ENCODE results near the gene FARS2. TPM values are rescaled to one million over a fixed set of nuclear protein-coding genes. Genes with fewer than 3 reads are reported as not detected.

FARS2 gene
- polyA plus RNA-seq, 1 experiment, result 17.9 TPM

DNA sequence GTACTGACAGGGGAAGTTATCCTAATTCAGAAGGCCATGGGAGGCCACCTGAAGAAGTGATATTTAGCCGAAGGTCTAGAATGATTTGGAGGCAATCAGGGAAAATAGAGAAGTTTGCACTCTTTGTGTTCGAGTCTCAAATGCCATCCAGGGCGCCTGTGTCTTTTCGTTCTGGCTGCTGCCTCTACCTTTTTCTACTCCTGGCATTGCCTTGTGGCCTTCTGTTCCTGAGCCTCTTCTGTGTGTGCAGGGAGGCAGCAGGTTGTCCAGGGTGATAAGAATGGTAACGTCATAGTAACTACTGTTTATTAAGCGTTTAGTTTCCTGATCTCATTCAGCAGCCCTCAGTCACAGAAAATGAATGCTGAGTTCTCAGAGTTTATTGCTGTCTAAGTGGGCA, 252.1 kb downstream of the FARS2 start:
- no peaks in the 10 kb centered on the region for H3K36me3 ChIP-seq (ENCODE audit: control insufficient read depth, insufficient read depth, low read length)
- no peak overlapping the region for H3K4me3 ChIP-seq (ENCODE audit: low read depth, low read length)
- ChIA-PET POLR2A (no interaction called here), CTCF (no interaction called here)
- no peaks in the 10 kb centered on the region for H3K27me3 ChIP-seq (ENCODE audit: control insufficient read depth, insufficient read depth, low read length)
- DNase-seq (ENCODE audit: low read depth), result no peak
- no peak for TF ChIP-seq CTCF (IDR thresholded peaks at IDR 0.05; ENCODE audit: insufficient read depth, low read depth, low read length)

DNA sequence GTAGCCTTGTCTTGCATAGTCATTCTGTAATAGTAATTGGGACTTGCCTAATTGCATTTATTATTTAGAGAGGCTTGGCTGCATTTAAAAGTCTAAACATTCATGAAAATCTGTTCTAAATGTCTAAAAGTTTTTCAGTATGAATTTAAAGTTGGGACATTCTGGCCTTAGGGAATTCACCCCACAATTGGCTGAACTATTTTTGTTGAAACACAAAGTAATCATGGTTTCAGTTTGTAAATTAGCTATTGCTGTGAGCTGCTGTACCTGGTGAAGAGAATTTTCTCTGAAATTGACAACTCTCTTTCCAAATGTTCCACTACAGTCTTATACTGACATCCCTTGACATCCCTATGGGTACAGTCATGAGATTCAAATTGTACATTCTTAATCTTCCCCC, 253.0 kb downstream of the FARS2 start:
- Histone ChIP-seq H3K4me3 (ENCODE audit: low read depth, low read length) (no peak overlapping the region), H3K36me3 (ENCODE audit: control insufficient read depth, insufficient read depth, low read length) (no peaks in the 10 kb centered on the region), H3K27me3 (ENCODE audit: control insufficient read depth, insufficient read depth, low read length) (no peaks in the 10 kb centered on the region)
- ChIA-PET POLR2A (no interaction called here), CTCF (no interaction called here)
- no peak for DNase-seq (ENCODE audit: low read depth)
- TF ChIP-seq CTCF (IDR thresholded peaks at IDR 0.05; ENCODE audit: insufficient read depth, low read depth, low read length), result no peak

- POLR2A ChIA-PET, result interaction anchor here (0.5 to 1.0 kb wide), 2 partner anchors 10 to 77 kb away, joined by 3 to 5 read pairs; no protein-coding TSS in a partner anchor
- H3K27me3 ChIP-seq (ENCODE audit: control insufficient read depth, insufficient read depth, low read length), result no peaks in the 10 kb centered on the region
- DNase-seq (ENCODE audit: low read depth), result no peak
- no peaks in the 10 kb centered on the region for H3K36me3 ChIP-seq (ENCODE audit: control insufficient read depth, insufficient read depth, low read length)
- no peak overlapping the region for H3K4me3 ChIP-seq (ENCODE audit: low read depth, low read length)
- CTCF ChIA-PET, result interaction anchor here (1.0 kb wide), 1 partner anchor 10 kb away, joined by 5 read pairs; no protein-coding TSS in a partner anchor
- no peak for TF ChIP-seq CTCF (IDR thresholded peaks at IDR 0.05; ENCODE audit: insufficient read depth, low read depth, low read length)
Observed at GRCh38 chr6:5515200-5515599, 253.9 kb downstream of the FARS2 start.

- no peaks in the 10 kb centered on the region for H3K36me3 ChIP-seq (ENCODE audit: control insufficient read depth, insufficient read depth, low read length)
- no peak for TF ChIP-seq CTCF (IDR thresholded peaks at IDR 0.05; ENCODE audit: insufficient read depth, low read depth, low read length)
- no peak overlapping the region for H3K4me3 ChIP-seq (ENCODE audit: low read depth, low read length)
- H3K27me3 ChIP-seq (ENCODE audit: control insufficient read depth, insufficient read depth, low read length), result no peaks in the 10 kb centered on the region
- no peak for DNase-seq (ENCODE audit: low read depth)
- CTCF ChIA-PET, result interaction anchor here (0.5 to 1.0 kb wide), 2 partner anchors 9 to 924 kb away, joined by 3 to 5 read pairs; no protein-coding TSS in a partner anchor
- POLR2A ChIA-PET, result interaction anchor here (1.0 kb wide), 1 partner anchor 9 kb away, joined by 3 read pairs; no protein-coding TSS in a partner anchor
Observed at GRCh38 chr6:5516036-5516435, 254.7 kb downstream of the FARS2 start.

GRCh38 chr6:5517796-5518195, 256.5 kb downstream of the FARS2 start:
- ChIA-PET CTCF (no interaction called here), POLR2A (no interaction called here)
- H3K27me3 ChIP-seq (ENCODE audit: control insufficient read depth, insufficient read depth, low read length), result no peaks in the 10 kb centered on the region
- no peak for TF ChIP-seq CTCF (IDR thresholded peaks at IDR 0.05; ENCODE audit: insufficient read depth, low read depth, low read length)
- H3K4me3 ChIP-seq (ENCODE audit: low read depth, low read length), result no peak overlapping the region
- DNase-seq (ENCODE audit: low read depth), result no peak
- H3K36me3 ChIP-seq (ENCODE audit: control insufficient read depth, insufficient read depth, low read length), result no peaks in the 10 kb centered on the region
